ENCODE measurements around the gene ARL8A.
"Not testable (repeated sequence)": the region's sequence is repeated elsewhere in the genome, so short reads cannot be mapped to it uniquely, and the experiment has no call there.

The ARL8A gene

DNA sequence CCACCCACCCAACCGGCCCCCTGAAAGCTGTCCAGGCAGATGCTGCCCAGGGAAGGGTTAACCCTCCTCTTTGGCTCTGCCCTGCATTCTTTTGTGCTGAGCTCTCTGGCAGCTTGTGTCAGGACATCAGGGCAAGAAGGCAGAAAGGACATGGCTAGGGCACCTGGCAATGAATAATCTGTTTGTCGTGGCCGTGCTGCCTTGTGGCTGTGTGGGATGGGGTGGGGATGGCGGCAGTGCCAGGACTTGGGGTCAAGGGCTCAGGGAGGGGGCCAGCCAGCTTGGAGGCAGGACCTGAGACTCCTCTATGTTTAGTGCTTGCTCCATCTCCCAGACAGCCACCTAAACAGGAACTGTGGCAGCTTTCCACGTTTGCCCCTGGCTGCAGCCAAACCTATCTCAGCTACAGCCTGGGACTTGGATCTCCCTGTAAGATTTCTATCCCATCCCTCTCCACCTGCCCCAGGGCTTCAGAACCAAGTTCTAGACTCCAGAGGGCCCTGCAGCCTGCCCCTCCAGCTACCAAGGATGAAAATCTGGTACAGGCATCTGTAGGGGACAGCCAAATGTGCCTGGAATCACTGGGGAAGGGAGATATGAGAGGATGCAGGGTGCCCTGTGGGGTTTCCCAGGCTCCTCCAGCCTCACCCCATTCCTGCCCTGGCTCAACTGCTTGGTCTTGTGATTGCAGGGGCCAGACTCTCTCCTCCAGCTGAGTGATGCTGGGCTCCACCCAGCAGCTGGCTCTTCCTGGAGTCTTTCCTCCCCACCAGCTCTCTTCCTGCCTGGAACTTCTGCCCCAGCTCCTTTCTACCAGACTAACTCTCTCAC, 31.5 kb downstream of the ARL8A start:
- DNase-seq (ENCODE audit: low spot score), result peak; percentile 58

DNA sequence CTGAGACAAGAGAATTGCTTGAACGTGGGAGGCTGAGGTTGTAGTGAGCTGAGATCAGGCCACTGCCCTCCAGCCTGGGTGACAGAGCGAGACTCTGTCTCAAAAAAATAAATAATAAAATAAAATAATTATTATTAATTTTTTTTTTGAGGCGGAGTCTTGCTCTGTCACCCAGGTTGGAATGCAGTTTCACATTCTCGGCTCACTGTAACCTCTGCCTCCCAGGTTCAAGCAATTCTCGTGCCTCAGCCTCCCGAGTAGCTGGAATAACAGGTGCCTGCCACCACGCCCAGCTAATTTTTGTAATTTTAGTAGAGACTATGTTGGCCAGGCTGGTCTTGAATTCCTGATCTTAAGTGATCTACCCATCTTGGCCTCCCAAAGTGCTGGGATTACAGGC, 32.9 kb downstream of the ARL8A start:
- not testable (repeated sequence) for DNase-seq (ENCODE audit: low spot score)

DNA sequence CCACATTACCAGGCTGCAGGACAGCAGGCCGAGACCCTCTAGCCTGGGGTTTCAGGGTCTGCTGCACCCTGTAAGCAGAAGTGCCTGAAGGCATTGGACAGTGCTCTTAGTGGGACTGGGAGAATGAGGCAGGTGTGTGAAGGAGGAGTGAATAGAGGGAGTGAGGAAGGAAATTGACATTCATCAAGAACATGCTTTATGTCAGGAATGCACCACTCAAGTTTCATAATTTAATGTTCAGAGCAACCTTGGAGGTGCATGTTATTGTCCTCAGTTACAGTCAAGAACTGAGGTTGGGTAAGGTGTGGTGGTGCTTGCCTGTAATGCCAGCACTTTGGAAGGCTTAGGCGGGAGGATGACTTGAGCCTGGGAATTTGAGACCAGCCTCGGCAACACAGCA, 33.6 kb downstream of the ARL8A start:
- DNase-seq (ENCODE audit: low spot score), result no peak

DNA sequence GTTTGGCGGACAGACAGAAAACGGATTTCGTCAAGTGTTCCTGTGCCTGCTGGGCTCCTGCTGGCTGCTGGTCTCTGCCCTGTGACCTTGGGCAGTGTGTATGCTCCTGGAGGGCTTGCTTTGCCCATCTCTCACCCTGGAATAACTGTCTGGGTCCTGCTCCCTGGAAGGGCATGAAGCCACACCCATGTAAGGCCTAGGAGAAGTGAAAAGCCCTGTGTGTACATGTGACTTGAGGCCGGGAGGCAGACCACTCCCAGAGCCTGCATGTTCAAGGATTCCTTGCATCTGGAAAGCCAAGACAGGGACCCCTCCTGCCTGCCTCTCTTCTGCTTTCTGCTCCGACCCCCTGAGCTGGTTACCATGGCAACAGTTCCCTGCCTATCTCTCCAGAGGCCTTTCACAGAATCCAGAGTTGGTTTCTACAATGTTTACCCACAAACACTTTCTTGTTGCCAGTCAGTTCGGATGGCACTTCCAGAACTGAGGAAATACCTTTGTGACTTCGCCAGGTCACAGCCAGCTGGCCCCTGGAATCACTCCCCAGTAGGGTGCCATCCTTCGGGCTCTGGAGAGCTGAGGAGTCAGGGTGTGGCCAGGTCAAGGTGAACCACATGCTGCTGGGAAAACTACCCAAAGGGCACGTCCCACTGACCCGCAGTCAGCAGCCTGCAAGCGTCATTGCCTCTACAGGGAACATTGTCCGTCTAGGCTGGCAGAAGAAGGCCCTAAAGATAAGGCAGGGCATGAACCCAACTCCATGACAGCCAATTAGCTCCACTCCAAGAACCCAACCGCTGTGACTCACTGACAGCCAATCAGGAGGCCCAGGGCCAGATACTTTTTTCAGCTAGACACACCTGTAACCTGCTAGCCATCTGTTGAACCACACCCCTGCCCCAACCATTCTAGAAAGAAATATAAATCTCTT, 36.5 kb downstream of the ARL8A start:
- DNase-seq (ENCODE audit: low spot score), result no peak

DNA sequence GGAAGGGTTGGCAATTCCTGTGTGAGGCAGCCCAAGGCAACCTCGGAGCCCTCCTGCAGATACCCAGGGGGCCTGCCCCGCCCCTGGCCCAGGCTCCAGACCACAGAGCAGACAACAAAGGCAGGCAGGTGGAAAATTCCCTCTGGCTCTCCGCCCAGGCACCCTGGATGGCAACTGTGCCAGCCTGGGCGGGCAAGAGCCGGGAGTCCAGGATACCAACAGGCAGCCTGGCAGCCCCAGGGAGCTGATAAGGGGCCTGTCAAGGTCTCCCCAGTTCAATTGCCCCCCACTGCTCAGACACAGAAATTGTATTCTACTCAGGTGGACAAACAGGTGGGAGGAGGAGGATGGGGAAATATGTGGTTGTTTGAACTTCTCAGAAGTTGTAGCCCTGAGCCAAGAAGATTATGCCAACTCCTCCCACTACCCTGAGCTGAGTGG, 37.2 kb downstream of the ARL8A start:
- no peak for DNase-seq (ENCODE audit: low spot score)

DNA sequence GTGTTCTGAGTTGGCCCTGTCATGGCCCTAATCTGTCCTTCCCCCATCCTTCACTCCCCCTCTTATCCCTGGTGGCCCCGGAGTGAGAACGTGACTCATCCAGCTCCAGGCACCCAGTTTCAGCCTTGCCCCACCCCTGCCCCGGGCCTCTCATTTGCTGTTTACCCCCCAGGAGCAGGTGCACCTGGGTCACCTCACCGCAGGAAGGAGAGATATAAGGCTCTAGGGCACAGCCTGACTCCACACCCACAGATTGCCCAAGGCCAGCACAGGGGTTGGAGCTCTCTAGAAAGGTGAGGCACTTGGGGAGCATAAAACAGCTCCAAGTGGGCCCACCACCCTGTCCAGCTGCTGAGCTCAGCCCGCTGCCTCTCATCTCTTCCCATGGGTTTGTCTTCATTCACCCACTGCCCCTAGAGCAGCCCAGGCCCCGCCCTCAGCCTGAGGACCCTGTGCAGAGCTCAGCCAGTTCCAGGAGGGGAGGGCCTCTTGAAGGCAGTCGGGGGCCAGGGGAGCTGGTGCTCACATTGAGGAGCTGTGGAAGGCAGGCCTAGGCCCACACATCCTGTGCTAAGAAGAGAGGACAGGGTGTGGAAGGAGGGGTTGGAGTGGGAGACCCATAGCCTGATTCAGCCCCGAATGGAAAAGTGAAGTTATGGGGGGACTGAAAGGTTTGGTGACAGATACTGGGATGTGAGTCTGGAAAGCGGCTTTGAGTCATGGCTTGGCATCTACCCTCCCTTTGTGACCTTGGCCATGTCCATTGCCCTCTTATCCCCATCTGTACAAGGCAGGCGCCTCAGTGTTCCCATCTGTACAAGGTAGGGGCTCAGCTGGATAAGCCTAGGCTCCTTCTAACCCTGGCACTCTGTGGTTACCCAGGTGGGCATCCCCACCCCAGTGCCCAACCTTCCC, 37.9 kb downstream of the ARL8A start:
- no peak for DNase-seq (ENCODE audit: low spot score)

DNA sequence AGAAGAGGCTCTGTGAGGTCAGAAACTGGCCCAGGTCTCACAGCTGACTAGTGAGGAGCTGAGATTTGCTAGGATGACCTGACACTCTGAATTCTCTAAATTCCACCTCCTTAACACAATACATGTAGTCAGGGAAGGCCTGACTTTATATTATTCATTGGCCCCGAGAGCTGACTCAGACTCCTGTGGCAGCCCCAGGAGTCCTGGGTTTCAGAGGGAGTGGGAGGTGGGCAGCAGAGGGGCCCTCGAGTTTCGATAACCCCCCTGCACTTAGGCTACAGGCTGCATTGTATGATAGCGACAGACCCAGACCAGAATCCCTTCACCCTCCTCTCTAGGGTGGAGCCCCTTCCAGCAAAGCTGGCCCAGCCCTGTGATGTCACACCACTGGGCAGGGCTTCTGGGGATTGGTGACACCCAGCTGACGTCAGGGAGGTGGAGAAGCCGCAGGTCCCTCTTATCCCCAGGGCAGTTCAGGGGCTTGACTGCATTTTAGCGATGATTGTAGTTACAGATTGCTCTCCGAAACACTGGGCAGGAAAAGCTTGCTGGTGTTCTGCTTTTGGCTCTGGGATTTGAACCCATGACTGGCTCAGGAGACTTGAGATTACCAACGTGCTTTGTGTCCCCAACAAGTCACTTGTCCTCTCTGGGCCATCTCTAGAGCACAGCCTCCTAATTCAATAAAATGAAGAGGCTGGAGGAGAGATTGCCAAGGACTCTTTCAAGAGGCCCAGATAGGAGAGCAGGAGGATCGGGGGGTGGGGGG, 38.8 kb downstream of the ARL8A start:
- DNase-seq (ENCODE audit: low spot score), result peak; percentile 49

DNA sequence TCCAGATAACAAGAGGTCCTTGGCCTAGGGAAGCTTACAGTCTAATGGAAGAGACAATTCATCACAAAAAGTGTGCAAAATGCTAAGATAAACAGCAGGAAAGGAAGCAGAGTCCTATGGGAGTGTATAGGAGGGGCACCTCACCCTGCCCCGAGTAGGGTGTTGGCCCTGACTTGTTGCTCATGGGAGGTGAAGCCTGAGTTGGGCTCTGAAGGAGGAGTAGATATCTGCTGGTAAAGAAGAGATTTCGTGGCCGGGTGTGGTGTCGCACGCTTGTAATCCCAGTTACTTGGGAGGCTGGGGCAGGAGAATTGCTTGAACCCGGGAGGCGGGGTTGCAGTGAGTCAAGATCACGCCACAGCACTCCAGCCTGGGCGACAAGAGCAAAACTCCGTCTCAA, 40.5 kb downstream of the ARL8A start:
- DNase-seq (ENCODE audit: low spot score), result no peak

DNA sequence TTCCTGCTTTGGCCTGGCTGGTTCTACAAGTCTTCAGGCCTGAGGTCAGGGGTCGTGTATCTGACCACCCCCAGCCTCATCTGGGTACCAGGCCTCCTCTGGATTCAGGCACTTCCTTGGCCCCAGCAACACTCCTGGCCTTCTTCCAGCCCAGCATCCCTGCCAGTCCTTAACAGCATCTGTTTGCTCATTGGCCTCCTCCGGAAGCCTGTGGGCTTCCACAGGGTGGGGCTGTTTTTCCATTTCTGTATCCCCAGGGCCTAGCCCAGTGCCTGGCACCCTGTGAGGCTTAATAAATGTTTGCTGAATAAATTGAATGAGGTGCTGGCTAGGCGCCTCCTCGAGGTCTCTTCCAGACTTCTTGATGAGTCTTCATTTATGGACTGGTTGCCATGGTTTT, 43.4 kb downstream of the ARL8A start:
- DNase-seq (ENCODE audit: low spot score), result no peak

DNA sequence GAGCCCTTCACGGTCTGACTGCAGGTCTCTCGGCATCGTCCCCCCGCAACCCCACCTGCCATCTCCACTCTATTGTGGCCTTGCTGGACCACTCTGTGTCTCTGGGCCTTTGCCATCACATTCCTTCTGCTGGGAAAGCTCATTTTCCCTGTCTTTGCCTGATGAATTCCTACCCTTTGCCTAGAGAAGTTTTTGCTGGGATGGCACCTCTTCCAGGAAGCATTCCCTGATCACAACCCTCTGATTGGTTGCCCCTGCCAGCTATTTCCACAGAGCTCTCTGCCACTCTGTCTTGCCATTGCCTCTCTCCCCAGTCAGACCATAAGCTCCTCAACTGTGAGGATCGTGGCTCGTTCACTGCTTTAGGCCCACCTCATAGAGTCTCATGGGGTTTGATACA, 50.7 kb downstream of the ARL8A start:
- no peak for DNase-seq (ENCODE audit: low spot score)

DNA sequence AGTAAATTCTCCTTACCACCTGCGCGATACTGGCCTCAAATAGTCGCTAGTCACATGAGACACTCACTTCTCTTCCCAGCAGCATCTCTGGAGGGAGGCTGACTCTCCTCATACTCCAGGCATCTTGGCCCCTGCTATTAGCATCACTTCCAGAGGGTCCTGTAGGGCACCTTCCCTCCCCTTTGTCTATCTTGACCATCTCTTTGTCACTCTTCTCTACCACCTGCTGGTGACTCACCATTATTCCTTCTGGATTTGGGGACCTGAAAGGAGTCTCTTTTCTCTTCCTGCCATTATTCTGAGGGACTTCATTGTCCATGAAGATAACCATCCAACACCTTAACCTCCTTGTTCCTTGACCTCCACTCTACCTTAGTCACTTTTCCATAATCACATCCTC, 53.5 kb downstream of the ARL8A start:
- DNase-seq (ENCODE audit: low spot score), result no peak

DNA sequence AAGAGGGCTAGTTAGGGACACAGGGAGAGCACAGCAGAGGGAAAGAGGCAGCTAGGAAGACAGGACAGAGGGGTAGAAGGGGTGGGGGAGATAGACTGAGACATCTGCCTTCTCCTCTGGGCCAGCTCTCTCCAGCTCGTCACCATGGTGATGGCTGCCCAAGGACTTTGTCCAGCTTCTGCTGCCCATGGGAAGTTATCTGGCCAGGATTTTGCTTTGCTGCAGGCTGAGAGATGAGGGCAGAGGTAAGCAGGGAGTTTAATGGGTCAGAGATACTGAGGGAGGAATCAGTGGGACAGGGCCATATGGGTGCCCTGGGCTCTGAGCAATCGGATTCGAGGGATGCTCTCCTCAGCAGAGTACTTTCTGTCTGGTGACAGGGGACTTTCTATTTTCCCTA, 56.3 kb downstream of the ARL8A start:
- DNase-seq (ENCODE audit: low spot score), result no peak

DNA sequence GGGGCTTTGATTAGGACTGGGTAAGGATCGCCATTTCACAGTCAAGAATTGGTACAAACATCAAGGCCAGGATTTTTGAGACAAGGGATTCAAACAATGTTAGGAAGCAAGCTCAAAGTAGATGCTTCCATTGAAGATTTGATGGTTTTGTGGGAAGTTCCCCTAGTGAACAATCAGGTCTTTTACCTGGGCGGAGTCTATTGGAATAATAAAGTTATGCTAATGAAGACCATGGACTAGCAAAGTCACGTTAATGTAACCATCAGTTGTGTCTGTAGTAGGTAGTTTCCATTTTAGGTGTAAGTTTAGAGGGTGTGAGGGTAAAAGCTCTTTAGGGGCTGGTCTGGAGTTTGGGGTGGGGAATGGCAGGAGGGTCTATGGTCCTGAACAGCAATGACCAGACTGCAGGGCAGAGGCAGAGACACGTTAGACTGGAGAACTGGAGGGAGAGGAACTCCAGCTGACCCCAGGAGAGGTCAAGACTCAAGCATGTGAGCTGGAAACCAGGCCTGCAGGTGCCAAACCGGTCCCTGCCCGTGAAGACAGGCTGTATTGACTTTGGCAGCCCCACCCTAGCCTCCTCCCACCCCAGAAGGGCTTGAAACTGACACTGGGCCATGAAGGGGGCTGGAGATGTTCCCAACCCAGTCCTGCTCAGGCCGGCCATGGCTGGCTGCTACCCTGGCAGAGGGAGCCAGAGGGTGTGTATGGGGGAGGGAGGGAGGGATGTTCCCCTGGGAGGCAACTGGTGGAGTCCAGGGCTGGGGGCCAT, 57.8 kb downstream of the ARL8A start:
- DNase-seq (ENCODE audit: low spot score), result no peak

DNA sequence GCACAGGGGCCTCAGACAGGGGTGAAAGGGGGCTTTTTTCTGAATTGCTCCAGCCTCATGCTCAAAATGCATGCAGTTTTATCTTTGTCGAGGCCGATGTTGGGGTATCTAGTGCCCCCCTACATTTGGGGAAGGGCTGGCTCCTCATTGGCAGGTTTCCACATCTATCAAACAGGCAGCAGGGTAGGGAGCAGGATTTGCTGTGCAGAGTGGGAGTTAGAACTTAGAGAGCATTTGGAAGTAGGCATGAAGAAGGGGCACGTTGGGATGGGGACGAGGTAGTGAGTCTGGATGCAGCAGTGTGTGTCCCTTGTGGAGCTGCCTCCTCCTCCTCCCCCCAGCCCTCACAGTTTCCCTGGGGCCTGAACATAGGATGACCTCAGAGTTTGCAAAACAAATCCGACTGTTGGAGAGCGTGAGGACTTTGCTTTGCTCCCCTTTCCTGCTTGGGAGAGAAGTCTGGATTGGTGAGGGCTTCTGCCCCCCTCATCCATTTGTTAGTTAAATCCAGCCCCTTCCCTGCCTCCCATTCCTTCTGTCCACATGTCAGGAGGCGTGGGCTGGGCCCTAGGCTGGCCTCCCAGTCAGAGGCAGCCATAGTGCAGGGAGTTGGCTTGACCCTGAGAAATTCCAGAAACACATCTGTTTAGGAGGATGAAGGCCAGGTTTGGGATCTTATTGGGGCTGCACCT, 58.7 kb downstream of the ARL8A start:
- no peak for DNase-seq (ENCODE audit: low spot score)

DNA sequence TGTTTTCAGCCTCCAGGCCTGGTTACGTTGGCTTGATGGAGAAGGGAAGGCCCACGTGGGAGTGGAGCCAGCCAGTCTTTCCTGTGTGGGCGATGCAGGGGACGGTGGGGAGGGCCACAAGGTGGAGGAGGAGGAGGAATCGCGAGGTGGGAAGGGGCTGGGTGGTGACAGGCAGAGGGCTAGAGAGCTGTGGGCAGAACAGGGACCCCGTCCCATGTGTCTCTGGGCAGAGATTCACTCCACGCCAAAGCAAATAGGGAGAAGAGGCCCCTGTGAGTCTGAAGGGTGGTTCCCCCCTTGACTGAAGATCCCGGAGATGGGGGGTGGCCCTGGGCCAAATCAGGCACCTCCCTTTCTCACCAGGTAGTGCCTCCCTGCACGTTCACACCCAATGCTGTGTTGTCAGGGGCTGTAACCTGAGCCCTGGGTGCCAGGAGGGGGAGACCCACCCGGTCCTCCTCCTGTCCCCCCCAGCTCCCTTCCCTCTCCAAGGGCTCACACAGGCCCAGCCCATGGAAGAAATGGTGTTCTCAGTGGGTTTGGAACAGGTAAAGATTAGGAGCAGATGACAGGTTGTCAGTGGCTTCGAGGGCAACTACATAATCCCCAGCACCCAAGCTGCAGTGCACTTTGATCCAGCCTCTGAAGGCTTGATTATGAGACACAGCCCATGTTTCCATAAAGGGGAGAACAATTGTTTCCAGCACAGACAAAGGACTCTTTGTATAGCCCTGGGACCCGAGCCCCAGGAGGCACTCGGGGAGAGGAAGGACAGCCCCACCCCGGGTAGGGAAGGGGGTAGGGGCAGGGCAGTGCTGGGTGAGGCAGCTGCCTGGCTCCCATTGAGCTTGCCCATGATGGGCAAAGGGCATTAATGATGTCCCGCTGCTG, 59.5 kb downstream of the ARL8A start:
- DNase-seq (ENCODE audit: low spot score), result no peak

Data from GM03348 (cell line).